GM19372 (cell line): ENCODE measurements around the gene ZNF614.
A peak's percentile ranks its signal among the peaks of the same experiment; 100 is the strongest.
"Not testable (repeated sequence)": the region's sequence is repeated elsewhere in the genome, so short reads cannot be mapped to it uniquely, and the experiment has no call there.

Source experiments
- ATAC-seq: cut with Tn5 transposase; IDR thresholded peaks from one replicate; pipeline ENCODE4 v1.9.1; 2021; ENCODE audit warnings: mild to moderate bottlenecking, low read depth, moderate library complexity; ENCODE audit not compliant: unreplicated experiment

The ZNF614 gene

DNA sequence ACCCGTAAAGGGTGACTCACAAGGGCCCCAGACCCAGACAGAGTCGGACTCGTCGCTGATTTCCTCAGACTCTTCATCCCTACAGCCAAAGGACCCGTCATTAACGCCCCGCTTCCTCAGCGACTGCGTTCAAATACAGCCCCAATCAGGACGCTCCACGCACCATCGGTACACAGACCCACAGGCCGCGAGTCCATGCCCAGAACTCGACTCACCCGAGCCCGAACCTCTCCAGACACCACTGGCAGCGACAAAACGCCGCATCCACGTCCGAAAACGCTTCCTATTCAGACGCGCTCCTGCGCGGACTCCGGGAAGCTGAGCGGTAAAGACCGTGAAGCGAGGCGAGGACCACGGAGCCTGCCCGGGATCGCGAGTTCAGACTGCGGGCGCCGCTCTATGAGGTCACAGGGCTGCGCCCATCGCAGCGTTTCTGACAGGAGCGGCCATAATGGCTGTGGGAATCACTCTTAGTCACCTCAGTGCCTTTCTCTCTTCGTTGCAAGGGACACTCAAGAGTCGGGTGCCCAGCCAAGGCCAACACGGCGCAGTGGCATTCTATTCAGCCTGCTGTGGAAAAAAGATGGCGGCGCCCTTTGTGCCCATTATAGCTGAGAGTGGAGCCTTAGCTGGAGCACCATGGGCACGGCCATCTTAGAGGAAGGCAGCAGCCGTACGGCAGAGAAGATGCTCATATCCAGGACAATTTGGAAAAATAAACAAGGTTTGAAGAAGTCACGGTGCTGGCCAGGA lies at the start of gene ZNF614:
Gene ZNF614, minus strand, starts transcription at position 353 of the 753 bp plus-strand sequence. CDS start 2,634 bp downstream, outside the sequence.
- ATAC-seq = peak; percentile 88

DNA sequence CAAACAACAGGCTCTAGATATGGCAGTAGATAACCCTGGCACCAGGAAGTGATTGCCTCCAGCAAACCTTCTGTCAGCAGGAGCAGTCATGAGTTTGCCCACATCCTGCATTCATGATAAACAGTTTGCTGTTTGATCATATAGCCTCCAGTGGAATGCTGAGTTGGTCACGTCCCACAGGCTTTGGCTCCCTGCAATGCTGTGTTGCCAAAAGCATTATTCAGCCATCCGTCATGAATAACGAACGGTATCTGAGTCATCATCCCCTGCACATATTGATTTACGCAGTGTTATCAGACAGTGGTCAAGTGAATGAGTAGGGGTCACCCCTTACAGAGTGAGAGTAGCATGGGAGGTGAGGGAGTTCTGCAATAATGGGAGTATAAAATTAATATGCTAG lies 42.3 kb upstream of the ZNF614 start:
- ATAC-seq = no peak

DNA sequence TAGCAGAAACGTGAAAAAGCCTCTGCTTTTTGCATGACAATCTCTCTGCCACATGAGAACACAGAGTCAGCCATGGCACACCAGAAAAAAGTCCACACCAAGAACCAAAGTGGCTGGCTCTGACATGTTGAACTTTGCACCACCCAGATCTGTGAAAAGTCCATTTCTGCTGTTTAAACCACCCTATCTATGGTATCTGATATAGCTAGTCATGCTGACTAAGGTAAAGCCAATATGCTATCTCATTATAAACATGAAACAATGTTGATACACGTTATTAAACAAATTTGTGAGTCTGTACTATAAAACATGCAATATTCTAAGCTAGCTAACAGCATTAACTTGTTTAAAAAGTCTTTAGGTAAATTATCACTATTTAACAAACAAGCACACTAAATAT lies 41.5 kb upstream of the ZNF614 start:
- no peak for ATAC-seq

- ATAC-seq = no peak
Measured at GRCh38 chr19:52066258-52066863, 38.2 kb upstream of the ZNF614 start.

DNA sequence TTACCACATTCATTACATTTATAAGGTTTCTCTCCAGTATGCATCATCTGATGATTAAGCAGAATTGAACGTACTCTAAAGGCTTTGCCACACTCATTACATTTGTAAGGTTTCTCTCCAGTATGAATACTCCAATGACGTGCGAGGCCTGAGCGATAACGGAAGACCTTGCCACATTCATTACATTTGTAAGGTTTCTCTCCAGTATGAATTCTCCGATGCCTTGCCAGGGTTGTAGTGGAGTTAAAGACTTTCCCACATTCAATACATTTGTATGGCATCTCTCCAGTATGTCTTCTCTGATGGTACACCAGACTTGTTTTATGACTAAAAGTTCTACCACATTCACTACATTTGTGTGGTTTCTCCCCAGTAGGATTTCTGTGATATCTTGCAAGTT lies 37.2 kb upstream of the ZNF614 start:
- ATAC-seq = no peak

- ATAC-seq = not testable (repeated sequence)
Measured at GRCh38 chr19:52056480-52056879, 28.3 kb upstream of the ZNF614 start.

- ATAC-seq = not testable (repeated sequence)
Measured at GRCh38 chr19:52051736-52052135, 23.6 kb upstream of the ZNF614 start.

- peak; percentile 88 for ATAC-seq
Measured at GRCh38 chr19:52048555-52049501, 20.6 kb upstream of the ZNF614 start, which contains the start of gene ZNF432. Gene ZNF432 (minus strand): TSS chr19:52048838. CDS start chr19:52046868, 1,970 bp downstream.

GRCh38 chr19:52039169-52039568 lies 11.0 kb upstream of the ZNF614 start:
- ATAC-seq = no peak

- no peak for ATAC-seq
Measured at GRCh38 chr19:52034051-52034728, 6.0 kb upstream of the ZNF614 start.

GRCh38 chr19:52028780-52029123 lies 573 bp upstream of the ZNF614 start:
- peak; percentile 16 for ATAC-seq

DNA sequence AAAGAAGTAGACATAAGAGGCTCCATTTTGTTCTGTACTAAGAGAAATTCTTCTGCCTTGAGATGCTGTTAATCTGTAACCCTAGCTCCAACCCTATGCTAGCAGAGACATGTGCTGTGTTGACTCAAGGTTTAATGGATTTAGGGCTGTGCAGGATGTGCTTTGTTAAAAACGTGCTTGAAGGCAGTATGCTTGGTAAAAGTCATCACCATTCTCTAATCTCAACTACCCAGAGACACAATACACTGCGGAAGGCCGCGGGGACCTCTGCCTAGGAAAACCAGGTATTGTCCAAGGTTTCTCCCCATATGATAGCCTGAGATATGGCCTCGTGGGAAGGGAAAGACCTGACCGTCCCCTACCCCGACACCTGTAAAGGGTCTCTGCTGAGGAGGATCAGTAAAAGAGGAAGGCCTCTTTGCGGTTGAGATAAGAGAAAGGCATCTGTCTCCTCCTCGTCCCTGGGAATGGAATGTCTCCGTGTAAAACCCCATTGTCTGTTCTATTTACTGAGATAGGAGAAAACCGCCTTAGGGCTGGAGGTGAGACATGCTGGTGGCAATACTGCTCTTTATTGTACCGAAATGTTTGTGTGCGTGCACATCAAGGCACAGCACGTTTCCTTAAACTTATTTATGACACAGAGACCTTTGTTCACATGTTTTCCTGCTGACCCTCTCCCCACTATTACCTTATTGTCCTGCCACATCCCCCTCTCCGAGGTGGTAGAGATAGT lies 1.8 kb downstream of the ZNF614 start:
- ATAC-seq = not testable (repeated sequence)

GRCh38 chr19:52024478-52024877 lies 3.7 kb downstream of the ZNF614 start:
- not testable (repeated sequence) for ATAC-seq

DNA sequence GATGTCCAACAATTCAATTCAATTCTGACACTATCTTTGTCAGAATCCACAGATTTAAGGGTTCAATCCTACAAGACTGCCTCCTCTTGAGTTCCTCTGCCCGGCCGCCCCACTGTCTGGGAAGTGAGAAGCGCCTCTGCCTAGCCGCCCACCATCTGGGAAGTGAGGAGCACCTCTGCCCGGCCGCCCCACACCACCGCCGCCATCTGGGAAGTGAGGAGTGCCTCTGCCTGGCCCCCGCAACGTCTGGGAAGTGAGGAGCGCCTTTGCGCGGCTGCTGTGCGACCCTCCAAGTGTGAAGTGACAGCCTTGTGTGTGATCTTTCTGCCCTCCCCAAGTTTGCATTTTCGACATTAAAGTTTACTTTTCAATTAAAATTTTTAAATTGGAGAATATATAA lies 6.0 kb downstream of the ZNF614 start:
- no peak for ATAC-seq

GRCh38 chr19:52020506-52020905 lies 7.7 kb downstream of the ZNF614 start:
- ATAC-seq = no peak

- ATAC-seq = no peak
Measured at GRCh38 chr19:52010674-52011073, 17.5 kb downstream of the ZNF614 start.

DNA sequence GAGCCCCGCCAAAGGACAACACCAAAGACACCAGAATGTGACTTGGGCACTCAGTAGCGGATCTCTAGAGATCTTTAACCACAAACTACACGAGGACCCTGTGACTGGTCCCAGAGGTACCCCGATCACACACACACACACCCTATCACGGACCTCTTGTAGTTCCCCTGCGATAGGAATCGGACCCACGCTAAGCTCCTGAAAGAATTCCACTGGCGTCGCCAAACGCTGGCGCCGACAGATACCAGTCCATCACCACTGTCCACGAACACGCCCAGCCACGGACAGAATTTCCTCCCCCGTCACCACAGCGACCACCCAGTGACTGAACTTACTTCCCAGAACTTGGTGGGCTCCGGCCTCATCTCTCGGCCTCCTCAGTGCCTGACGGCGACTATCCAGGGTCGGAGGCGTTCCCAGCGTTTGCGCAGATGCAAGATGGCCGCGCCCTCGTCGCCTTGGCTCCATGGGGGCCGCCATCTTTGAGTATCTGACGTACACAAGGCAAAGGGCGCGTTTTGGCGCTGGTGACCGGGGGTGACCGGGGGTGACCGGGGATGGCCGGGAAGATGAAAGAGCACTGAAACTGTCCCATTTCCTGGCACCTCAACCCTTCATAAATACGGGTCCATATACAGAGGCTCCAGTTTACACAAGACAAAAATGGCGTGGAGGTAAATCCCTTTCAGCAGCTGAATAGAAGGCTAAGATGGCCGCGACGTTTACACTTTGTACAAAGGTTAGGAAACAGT lies 20.2 kb downstream of the ZNF614 start, which contains the start of gene ZNF615:
Gene ZNF615, minus strand, starts transcription at position 406 of the 752 bp plus-strand sequence. CDS start 4,500 bp downstream, outside the sequence.
- ATAC-seq = peak; percentile 88

- ATAC-seq = no peak
Measured at GRCh38 chr19:52007451-52007805, 20.8 kb downstream of the ZNF614 start.

DNA sequence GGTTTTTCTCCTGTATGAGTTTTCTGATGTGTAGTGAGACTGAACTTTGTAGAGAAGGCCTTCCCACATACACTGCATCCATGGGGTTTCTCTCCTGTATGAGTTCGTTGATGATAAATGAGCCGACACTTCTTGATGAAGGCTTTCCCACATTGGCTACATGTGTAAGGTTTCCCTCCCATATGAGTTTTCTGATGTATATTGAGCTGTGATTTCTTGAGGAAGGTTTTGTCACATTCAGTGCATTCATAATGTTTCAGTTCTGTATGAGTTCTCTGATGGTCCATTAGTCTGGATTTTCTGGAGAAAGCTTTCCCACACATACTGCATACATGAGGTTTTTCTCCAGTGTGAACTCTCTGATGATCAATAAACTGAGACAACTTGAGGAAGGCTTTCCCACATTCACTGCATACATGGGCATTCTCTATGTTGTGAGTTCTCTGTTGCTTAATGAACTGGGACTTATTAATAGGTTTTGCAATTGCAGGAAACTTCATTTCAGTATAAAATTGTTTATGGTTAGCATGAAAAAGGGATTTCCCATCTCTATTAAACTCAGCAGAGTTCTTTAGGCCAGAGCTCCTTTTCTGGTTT lies 34.0 kb downstream of the ZNF614 start:
- ATAC-seq = no peak
